HG02938 (cell line): Measurements from ENCODE around the gene SSC5D.
"Not testable (repeated sequence)": the region's sequence is repeated elsewhere in the genome, so short reads cannot be mapped to it uniquely, and the experiment has no call there.

ENCODE experiments used
- ATAC-seq: cut with Tn5 transposase; IDR thresholded peaks from one replicate; pipeline ENCODE4 v1.9.1; 2021; ENCODE audit warnings: mild to moderate bottlenecking, moderate library complexity; ENCODE audit not compliant: unreplicated experiment

Gene SSC5D

DNA sequence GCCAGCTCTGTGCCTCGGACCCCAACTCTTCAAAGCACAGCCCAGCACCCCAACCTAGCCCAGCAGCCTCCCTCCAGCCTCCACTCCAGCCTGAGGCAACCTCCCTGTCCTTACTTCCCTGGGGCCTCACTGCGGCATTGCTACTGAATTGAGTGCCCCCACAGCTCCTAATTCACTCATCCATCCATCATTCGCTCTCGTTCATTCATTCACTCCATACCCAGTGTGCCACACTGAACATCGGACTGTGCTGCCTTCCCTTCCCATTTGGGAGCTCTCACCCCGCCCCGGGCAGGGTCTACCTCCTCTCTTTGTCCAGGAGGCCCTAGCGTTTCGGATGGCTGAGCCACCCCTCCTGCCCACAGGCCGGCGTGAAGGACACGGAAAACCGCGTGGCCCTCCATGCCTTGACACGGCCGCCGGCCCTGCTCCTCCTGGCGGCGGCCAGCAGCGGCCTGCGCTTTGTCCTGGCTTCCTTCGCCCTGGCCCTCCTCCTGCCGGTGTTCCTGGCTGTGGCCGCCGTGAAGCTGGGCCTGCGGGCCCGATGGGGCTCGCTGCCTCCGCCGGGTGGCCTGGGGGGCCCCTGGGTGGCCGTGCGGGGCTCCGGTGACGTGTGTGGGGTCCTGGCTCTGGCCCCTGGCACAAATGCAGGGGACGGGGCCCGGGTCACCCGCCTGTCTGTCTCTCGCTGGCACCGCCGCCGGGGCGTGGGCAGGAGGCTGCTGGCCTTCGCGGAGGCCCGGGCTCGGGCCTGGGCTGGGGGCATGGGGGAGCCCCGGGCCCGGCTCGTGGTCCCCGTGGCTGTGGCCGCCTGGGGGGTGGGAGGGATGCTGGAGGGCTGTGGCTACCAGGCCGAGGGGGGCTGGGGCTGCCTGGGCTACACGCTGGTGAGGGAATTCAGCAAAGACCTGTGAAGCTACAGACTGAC, 1.9 kb upstream of the SSC5D start:
- no peak for ATAC-seq

GRCh38 chr19:55486971-55487923, 989 bp upstream of the SSC5D start:
- ATAC-seq: no peak

DNA sequence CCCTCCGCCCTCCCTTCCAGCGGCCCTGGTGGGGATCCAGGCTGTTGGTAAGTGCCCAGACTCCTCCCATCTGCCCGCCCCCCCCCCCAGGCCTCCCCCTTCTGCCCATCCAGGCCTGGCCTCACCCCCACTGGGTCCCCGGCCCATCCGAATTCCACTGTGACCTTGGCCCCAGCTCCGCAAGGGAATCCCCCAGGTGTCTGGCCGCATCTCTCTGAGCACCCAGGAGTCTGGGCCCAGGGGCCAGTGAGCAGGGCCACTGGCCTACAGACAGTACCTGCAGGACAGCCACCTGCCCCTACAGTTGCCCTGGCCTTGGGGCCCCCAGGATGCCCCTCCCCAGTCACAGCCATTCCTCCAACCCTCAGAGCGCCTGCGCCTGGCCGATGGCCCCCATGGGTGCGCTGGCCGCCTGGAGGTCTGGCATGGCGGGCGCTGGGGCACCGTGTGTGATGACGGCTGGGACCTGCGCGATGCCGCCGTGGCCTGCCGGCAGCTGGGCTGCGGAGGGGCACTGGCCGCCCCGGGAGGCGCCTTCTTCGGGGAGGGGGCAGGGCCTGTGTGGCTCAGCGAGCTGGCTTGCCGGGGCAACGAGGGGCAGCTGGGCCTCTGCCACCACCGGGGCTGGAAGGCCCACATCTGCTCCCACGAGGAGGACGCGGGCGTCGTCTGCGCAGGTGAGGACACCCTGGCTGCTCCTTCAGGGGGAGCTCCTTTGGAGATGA, 912 bp downstream of the SSC5D start:
- no peak for ATAC-seq

- no peak for ATAC-seq
Observed at GRCh38 chr19:55489711-55490477, 1.7 kb downstream of the SSC5D start.

DNA sequence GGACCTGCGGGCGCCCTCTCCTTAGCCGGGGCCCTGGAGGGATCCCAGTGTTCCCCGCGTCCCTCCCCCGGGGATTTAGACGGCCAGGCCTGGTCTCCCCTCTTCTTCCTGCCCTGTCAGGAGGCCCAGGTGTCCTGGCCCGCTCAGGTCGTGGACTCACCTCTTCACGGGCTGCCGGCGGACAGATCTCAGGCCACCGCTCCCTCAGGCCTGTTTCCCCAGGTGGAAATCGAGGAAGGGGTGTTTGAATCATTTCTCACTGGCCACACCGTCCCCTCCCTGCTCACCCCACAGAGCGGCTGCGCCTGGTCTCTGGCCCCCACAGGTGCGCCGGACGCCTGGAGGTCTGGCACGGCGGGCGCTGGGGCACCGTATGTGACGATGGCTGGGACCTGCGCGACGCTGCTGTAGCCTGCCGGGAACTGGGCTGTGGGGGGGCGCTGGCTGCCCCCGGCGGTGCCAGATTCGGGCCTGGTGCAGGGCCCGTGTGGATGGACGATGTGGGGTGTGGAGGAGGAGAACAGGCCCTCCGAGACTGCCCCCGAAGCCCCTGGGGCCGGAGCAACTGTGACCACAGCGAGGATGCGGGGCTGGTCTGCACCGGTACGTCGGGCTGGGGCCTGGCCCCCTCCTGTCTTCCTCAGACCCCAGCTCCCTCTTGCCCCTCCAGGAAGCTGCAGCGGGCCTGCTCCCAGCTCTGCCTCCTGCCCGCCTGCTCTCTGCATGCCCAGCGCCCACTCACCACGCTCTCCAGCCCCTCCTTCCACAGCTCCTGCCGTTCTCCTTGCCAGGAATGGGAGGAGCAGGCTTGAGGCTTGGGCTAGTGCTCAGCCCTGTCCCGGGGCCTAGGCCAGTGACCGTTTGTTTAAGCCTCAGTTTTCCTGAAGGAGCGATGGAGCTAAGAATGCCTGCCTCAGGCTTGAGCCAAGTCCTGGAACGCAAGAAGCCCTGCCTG, 2.5 kb downstream of the SSC5D start:
- ATAC-seq: no peak

DNA sequence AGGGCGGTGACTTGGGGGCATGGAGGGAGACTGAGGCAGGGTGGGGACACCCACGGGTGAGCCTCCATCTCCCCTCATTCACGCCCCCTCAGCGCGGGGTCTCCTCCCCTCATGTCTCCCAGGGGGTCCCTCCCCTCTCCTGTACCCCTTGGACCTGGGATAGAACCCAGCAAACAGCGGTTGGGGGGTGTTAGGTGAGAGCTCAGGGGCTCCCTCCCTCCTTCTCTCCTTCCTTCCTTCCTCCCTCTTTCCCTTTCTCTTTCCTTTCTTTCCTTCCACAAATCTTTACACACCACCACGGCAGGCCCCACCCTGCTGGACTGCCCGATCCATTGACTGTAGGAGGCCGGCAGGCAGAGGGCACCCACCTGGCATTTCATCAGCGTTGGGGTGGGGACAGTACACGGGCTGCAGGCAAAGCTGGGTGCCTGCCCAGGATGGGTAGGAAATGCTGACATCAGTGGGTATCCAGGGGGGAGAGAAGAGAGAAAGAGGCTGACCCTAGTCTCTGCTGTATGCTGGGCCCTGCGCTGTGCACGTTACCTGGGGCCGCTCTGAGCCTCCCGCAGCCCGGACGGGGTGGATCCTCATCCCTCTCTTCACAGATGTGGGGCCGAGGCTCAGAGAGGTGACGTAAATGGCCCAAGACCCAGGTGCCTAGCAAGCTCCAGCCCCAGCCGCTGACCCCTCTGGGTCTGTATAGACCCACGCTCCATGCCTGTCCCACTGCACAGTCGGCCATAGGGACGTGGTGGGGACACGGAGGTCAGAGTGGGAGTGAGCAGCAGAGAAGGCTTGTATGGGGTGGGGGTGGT, 3.5 kb downstream of the SSC5D start:
- no peak for ATAC-seq

DNA sequence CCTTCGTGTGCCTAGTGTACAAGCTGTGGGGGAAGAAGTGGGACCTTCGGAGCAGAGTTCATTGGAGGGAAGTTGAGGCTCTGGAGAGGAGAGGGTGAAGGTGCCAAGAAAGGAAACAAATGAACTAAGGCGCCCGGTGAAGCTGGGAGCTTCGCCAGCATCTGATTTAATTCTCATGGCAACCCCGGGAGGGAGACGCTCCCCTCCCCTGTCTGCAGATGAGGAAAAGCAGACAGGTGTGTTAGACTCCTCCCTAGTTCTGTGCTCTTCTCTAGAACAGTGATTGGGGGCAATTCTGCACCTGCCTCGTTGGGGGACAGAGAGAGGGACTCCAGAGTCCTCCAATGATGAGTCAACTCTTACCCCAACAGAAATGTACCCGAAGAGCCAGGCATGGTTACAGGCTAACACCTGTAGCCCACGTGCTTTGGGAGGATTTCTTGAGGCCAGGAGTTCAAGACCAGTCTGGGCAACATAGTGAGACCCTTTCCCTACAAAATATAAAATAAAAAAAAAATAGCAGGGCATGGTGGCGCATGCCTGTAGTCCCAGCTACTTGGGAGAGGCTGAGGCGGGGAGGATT, 4.2 kb downstream of the SSC5D start:
- ATAC-seq: no peak

DNA sequence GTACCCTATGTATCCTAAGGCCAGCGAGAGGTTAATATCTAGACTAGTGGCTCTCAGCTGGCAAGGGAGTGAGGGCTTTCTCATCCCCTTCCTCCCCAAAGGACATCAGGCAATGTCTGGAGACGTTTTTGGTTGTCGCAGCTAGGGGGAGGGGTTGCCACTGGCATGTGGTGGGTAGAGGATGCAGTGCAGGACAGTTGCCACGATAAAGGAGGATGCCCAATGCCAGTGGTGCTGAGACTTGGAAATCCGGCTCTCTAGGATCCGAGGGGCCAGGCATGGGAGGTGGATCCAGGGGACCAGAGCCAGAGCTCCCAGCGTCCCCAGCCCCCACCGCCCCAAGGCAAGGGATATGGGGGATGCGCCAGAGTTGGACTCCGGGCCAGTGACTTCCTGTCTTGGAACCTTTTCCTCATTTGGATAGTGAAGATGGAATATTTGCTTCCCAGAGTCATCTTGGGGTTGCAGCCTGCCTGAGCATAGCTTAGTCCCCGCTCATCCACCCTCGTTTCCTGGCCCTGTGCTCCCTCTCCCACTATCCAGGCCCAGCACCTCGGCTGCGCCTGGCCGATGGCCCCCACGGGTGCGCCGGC, 4.9 kb downstream of the SSC5D start:
- ATAC-seq: no peak

GRCh38 chr19:55493645-55494171, 5.5 kb downstream of the SSC5D start:
- ATAC-seq: no peak

GRCh38 chr19:55494172-55494761, 6.0 kb downstream of the SSC5D start:
- no peak for ATAC-seq

DNA sequence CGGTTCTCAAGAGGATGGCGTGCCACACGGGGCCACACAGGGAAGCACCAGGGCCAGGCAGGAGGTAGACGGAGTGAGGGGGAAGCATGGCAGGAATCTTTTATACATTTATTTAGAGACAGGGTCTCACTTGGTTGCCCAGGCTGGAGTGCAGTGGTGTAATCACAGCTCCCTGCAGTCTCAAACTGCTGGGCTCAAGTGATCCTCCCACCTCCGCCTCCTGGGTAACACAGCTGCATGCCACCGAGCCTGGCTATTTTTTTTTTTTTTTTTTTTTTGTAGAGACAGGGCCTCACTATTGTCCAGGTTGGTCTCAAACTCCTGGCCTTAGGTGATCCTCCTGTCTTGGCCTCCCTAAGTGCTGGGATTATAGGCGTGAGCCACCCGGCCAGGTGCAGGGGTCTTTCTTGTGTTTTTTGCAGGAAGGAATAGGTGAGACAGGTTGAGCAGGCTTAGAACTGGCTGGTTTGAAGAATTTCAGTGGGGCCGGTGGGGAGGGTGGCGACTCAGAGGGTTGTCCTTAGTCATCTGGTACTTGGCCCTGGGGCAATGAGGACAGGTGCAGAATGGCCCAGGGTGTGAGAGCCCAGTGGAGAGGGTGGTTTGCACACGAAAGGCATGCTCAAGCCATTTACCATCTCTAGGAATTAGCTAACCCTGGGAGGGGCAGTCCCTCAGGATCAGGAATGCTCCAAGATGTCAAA, 7.6 kb downstream of the SSC5D start:
- ATAC-seq: no peak

DNA sequence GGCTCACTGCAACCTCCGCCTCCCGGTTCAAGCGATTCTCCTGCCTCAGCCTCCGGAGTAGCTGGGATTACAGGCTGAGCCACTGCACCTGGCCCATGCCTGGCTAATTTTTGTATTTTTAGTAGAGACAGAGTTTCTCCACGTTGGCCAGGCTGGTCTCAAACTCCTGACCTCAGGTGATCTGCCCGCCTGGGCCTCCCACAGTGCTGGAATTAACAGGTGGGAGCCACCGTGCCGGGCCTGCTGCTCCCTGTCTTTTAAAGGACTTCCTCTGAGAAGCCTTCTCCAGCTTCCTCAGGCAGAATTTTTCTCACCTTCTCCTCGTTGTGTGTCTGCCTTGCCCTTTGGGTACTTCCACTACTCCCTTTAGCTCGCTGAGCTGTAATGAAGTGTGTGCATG, 8.6 kb downstream of the SSC5D start:
- not testable (repeated sequence) for ATAC-seq

DNA sequence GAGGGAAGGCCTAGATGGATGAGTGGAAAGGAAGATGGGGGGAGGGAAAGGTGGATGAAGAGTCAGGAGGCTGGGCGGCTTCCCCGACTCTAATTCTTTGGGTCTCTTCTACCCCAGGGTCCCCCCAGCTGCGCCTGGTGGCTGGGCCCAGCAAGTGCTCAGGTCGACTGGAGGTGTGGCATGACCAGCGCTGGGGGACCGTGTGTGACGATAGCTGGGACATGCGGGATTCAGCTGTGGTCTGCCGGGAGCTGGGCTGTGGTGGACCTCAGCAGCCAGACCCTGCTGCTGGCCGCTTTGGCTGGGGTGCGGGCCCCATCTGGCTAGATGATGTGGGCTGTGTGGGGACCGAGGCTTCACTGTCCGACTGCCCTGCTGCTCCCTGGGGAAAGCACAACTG, 9.5 kb downstream of the SSC5D start:
- no peak for ATAC-seq

GRCh38 chr19:55498246-55498840, 10.1 kb downstream of the SSC5D start:
- no peak for ATAC-seq

- ATAC-seq: no peak
Observed at GRCh38 chr19:55500368-55500952, 12.2 kb downstream of the SSC5D start.
